Measurements from ENCODE around the gene NHSL1.

NHSL1 gene

GRCh38 chr6:138522611-138523010 lies 23.3 kb upstream of the NHSL1 start:
- no peak for DNase-seq (ENCODE audit: low read depth in 2 of 2)

- no peak for DNase-seq (ENCODE audit: low read depth in 2 of 2)
These were observed 22.5 kb upstream of the NHSL1 start for GRCh38 chr6:138521790-138522189.

- DNase-seq (ENCODE audit: low read depth in 2 of 2): no peak
These were observed 21.2 kb upstream of the NHSL1 start for GRCh38 chr6:138520463-138520862.

GRCh38 chr6:138518054-138518453 lies 18.8 kb upstream of the NHSL1 start:
- DNase-seq (ENCODE audit: low read depth in 2 of 2): no peak

GRCh38 chr6:138517635-138518034 lies 18.3 kb upstream of the NHSL1 start:
- DNase-seq (ENCODE audit: low read depth in 2 of 2): no peak

GRCh38 chr6:138515657-138516248 lies 16.5 kb upstream of the NHSL1 start:
- DNase-seq (ENCODE audit: low read depth in 2 of 2): no peak

GRCh38 chr6:138514860-138515540 lies 15.7 kb upstream of the NHSL1 start:
- DNase-seq (ENCODE audit: low read depth in 2 of 2): no peak

GRCh38 chr6:138512609-138513008 lies 13.3 kb upstream of the NHSL1 start:
- no peak for DNase-seq (ENCODE audit: low read depth in 2 of 2)

GRCh38 chr6:138510093-138510492 lies 10.8 kb upstream of the NHSL1 start:
- no peak for DNase-seq (ENCODE audit: low read depth in 2 of 2)

GRCh38 chr6:138509371-138509770 lies 10.1 kb upstream of the NHSL1 start:
- no peak for DNase-seq (ENCODE audit: low read depth in 2 of 2)

GRCh38 chr6:138508676-138508988 lies 9.3 kb upstream of the NHSL1 start:
- no peak for DNase-seq (ENCODE audit: low read depth in 2 of 2)

- no peak for DNase-seq (ENCODE audit: low read depth in 2 of 2)
These were observed 8.8 kb upstream of the NHSL1 start for GRCh38 chr6:138507977-138508675.

GRCh38 chr6:138504764-138505689 lies 5.7 kb upstream of the NHSL1 start:
- no peak for DNase-seq (ENCODE audit: low read depth in 2 of 2)

GRCh38 chr6:138503881-138504680 lies 4.8 kb upstream of the NHSL1 start:
- DNase-seq (ENCODE audit: low read depth in 2 of 2): no peak

- no peak for DNase-seq (ENCODE audit: low read depth in 2 of 2)
These were observed 3.3 kb upstream of the NHSL1 start for GRCh38 chr6:138502546-138502945.

GRCh38 chr6:138500867-138501446 lies 1.7 kb upstream of the NHSL1 start:
- no peak for DNase-seq (ENCODE audit: low read depth in 2 of 2)

- DNase-seq (ENCODE audit: low read depth in 2 of 2): no peak
These were observed 861 bp upstream of the NHSL1 start for GRCh38 chr6:138500045-138500665.

GRCh38 chr6:138498629-138499302 lies 528 bp downstream of the NHSL1 start:
- no peak for DNase-seq (ENCODE audit: low read depth in 2 of 2)

GRCh38 chr6:138497286-138497685 lies 2.0 kb downstream of the NHSL1 start:
- DNase-seq (ENCODE audit: low read depth in 2 of 2): no peak

- DNase-seq (ENCODE audit: low read depth in 2 of 2): no peak
These were observed 5.0 kb downstream of the NHSL1 start for GRCh38 chr6:138494312-138494711.
